NCI-H1048 (cell line): ENCODE measurements around the gene IL17D.
"Not testable (repeated sequence)": the region's sequence is repeated elsewhere in the genome, so short reads cannot be mapped to it uniquely, and the experiment has no call there.

Experiments used
- DNase-seq: peaks from one replicate; lab custom pipeline; 2025; lab: John Stamatoyannopoulos, UW

IL17D gene

DNA sequence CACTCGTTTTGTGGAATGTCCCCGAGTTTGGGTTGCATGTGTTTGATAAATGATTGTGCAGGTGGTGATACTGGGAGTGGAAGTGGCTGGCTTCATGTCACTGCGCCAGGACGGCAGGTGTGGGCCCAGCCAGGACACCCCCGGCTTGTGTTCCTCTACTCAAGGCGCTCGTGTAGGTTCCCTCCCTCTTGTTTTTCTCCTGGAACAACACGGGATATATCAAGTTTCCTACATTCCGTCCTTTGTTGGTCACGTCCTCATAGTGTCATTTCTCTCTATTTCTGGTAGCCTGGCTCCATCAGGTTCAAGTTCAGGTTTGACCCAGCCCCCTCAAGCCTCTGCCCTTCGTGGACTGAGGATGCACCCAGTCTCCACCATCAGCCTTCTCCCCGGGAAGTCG, 16.3 kb downstream of the IL17D start:
- DNase-seq = no peak

DNA sequence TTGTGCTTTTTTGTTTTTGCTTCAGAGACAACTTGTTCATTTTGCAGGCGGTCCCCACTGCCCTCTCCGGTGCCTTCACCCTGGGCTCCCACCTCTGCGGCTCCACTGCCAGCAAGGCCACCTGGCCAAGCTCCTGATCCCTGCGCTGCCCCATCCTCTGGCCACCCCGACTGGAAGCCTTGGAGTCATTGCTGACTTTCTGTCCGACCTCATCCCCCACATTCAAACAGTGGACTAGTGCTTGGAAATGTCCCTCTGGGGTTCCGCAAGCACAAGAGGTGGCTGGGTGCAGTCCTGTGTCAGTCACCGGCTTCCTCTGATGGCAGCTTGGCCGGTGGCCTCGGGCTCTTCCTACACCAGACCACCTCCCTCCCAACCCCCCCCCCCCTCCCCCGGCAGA, 17.0 kb downstream of the IL17D start:
- DNase-seq = no peak

DNA sequence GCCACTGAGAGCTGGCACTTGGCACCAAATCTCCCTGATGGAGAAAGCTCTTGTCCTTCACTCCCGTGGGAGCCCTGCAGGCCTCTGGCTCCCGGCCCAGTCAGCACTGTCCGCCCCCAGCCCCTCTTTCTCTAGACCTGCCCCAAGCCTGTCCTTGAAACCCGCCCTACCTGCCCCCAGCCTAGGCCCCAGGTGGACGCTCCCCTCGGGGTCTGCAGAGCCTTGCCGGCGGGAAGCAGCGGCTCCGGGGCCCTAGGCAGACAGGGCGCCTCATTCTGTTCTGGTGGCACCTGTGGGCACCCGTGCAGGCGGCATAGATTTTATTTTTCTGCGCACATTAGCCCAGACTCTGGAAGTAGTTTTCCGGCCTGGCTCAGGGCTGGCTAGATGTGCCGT, 17.6 kb downstream of the IL17D start:
- DNase-seq = no peak

DNA sequence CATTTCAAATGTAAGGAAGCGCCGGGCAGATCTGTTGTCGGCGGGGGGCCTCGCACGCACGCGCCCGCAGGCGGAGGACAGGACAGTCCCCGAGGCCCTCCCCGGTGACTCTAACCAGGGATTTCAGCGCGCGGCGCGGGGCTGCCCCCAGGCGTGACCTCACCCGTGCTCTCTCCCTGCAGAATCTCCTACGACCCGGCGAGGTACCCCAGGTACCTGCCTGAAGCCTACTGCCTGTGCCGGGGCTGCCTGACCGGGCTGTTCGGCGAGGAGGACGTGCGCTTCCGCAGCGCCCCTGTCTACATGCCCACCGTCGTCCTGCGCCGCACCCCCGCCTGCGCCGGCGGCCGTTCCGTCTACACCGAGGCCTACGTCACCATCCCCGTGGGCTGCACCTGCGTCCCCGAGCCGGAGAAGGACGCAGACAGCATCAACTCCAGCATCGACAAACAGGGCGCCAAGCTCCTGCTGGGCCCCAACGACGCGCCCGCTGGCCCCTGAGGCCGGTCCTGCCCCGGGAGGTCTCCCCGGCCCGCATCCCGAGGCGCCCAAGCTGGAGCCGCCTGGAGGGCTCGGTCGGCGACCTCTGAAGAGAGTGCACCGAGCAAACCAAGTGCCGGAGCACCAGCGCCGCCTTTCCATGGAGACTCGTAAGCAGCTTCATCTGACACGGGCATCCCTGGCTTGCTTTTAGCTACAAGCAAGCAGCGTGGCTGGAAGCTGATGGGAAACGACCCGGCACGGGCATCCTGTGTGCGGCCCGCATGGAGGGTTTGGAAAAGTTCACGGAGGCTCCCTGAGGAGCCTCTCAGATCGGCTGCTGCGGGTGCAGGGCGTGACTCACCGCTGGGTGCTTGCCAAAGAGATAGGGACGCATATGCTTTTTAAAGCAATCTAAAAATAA, 18.2 kb downstream of the IL17D start:
- no peak for DNase-seq

DNA sequence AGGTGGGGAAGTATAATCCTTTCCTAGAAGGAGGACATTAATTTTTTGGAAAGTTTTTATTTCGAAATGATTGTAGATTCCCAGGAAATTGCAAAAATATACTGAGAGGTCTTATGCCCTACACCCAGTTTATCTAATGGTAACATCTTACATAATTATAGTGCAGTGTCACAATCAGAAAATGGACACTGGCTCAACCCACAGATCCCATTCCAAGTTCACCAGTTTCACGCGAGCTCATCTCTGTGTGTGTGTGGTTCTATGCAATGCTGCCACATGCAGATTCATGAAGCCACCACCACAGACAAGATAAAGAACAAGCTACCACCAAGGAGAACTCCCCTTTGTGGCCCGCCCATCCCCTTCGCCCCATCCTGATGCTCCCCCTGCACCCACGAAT, 24.4 kb downstream of the IL17D start:
- no peak for DNase-seq

DNA sequence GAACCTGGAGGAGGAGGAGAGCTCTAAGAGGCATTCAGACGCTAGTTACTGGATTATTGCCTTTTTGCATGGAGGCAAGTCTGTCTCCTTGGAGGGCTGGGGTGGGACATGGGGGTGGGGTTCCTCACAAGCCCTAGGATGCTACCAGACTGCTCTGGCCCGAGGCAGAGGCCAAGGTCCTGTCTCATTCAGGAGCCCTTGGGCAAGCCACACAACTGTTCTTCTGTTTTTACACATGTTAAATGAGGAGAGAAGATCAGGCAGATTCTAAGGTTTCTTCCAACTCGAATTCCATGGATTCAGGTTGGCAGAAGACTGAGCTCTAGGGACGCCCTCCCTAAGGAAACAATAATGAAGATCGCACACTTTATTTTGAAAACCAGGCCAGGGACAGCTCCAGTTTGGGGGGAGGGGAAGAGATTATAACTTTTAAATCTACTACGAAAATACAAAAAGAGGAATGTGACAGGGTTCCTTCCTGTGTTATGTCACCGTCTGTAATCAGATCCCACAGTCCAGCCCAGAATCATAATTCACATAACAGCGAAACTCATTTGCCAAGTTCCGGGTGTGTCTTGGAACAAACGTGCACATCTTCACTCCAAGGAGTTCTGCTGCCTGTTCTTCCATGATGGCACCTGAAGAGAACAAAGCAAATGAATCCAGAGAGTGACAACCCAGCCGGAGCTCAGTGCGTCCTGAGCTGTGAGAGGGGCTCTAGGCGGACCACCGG, 25.2 kb downstream of the IL17D start:
- DNase-seq = no peak

DNA sequence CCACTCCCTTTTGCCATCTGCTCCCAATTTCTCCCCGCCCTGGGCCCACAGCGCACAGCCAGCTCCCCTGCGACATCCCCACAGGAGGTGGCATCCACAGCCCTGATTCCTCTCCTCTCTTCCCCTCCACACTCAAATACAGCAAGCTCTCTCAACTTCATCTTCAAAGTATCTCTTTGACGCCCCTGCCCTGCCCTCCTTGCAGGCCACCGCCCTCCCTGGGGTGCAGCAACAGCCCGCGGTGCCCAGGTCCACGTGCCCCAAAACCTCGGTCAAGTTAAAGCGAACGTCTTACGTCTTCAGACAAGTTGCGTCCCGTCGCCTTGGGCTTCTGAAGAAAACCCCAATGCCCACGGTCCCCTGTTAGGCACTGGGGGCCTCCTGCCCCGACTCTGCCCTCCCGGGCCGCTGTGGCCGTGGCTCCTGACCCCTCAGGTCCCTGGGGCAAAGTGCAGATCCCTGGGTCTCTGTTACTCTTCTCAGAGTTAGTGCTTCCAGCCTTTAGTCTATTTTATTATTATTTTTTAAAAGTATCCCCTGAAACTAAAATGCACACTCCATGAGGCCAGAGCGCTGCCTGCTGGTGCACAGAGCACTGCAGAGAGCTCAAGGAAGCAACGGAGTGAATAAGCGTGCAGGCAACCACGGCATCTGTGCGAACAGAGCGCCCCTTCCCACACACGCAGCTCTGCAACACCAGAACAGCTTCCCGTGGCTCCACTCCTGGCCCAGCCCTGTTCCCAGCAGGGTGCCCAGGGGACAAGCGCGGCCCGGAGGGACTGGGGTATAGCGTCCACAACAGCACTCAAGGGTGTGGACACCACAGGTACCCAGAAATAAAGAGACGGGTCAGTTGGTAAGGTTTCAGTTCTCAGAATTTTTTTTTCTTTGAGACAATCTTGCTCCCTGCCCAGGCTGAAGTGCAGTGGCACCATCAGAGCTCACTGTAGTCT, 26.4 kb downstream of the IL17D start:
- no peak for DNase-seq

DNA sequence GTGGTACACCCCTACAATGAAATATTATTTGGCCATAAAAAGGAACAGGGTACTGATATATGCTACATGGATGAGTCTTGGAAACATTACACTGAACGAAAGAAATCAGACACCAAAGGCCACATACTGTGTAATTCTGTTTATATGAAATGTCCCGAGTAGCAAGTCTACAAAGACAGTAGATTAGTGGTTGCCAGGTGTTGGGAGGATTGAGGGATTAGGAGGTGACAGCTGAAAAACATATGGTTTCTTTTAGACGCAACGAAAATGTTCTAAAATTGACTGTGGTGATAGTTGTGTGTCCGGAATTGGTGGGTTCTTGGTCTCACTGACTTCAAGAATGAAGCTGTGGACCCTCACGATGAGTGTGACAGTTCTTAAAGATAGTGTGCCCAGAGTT, 35.1 kb downstream of the IL17D start:
- no peak for DNase-seq

DNA sequence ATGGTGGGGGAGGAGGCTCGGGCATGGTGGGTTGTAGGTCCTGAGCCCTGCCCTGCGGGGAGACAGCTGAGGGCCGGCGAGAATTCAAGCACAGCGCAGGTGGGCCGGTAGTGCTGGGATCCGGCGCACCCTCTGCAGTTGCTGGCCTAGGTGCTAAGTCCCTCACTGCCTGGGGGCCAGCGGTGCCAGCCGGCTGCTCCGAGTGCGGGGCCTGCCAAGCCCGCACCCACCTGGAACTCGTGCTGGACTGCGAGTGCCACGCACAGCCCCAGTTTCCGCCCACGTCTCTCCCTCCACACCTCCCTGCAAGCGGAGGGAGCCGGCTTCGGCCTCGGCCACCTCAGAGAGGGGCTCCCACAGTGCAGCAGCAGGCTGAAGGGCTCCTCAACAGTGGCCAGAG, 36.5 kb downstream of the IL17D start:
- no peak for DNase-seq

DNA sequence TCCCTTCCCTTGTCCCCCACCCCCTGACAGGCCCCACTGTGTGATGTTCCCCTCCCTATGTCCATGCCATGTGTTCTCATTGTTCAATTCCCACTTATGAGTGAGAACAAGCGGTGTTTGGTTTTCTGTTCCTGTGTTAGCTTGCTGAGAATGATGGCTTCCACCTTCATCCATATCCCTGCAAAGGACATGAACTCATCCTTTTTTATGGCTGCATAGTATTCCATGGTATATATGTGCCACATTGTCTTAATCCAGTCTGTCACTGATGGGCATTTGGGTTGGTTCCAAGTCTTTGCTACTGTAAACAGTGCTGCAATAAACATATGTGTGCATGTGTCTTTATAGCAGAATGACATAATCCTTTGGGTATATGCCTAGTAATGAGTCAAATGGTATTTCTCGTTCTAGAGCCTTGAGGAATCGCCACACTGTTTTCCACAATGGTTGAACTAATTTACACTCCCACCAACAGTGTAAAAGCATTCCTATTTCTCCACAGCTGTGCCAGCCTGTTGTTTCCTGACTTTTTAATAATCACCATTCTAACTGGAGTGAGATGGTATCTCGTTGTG, 40.4 kb downstream of the IL17D start:
- DNase-seq = not testable (repeated sequence)

DNA sequence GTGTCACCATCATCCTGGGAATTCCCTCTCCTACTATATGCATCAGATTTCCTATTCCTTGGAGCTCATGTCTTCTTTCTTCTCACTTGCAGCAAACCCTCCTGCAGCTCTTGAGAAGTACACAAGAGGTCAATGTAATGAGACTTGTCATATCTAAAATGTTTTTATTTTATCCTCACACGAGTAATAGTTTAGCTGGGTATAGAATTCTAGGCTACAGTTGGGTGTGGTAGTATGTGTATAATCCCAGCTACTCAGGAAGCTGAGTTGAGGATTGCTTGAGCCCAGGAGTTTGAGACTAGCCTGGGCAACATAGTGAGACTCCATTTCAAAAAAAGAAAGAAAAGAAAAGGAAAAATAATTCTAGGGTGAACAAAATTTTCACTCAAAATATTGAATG, 45.9 kb downstream of the IL17D start:
- no peak for DNase-seq

DNA sequence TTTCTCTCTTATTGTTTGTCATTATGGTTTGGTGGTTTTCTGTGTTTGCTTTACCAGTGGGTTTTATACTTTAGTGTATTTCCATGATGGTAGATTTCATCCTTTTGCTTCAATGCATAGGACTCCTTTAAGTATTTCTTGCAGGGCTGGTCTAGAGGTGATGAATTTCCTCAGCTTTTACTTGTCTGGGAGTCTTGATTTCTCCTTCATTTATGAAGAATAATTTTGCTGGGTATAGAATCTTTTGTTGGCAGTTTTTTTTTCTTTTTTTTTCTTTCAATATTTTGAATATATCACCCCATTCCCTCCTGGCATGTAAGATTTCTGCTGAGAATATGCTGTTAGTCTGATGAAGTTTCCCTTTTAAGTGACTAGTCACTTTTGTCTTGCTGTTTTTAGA, 50.5 kb downstream of the IL17D start:
- no peak for DNase-seq

DNA sequence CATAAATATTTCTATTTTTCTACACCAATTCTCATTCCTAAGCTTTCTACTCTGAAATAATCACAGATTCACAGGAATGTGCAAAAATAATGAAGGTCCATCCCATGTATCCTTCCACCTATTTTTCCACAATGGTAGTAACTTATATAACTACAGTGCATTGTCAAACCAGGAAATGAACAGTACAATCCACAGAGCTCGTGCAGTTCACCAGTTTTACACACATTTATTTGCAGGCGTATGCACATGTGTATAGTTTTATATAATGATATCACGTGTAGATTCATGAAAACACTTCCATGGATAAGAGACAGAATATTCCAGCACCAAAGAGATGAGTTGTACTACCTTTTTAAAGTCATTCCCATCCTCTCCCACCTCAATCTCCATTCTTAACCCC, 57.4 kb downstream of the IL17D start:
- no peak for DNase-seq

DNA sequence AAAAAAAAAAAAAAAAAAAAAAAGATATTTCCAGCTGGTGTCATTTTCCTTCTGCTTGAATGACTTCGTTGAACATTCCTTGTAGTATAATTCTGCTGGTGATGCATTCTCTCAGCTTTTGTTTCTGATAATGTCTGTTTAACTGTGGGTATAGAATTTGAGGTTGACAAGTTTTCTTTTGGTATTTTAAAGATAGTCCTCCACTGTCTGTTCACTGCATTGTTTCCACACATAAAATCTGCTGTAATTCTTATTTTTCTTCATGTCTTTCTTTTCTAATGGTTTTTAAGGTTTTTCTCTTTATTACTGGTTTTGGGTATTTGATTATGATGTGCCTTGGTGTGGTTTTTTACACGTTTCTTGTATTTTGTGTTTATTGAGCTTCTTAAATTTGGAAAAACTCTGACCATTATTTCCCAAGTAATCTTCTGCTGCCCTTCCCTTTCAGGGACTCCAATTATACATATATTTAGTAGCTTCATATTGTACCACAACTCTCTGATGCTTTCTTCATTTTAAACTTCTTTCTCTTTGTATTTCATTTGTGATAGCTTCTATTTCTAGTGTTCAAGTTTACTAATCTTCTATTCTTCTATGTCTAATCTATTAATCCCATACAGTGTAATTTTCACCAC, 63.9 kb downstream of the IL17D start:
- DNase-seq = no peak

DNA sequence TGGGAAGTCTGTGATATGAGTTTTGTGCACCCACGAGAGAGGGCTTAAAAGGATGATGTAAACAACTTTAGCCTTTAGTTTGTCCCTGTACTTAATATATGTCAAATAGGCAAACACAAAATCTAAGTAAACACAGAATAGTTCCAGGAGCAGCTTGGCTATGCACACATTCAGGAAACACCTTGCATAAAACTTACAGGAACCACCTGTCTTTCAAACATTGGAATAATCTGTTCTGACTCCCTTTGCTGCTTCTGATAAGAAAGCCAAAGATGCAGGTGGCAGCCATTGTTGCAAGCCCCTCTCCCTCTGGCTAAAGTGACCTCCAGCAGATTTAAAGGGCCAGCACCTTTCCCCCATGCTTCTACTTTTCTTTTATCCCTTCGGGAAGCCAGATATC, 65.6 kb downstream of the IL17D start:
- DNase-seq = no peak

DNA sequence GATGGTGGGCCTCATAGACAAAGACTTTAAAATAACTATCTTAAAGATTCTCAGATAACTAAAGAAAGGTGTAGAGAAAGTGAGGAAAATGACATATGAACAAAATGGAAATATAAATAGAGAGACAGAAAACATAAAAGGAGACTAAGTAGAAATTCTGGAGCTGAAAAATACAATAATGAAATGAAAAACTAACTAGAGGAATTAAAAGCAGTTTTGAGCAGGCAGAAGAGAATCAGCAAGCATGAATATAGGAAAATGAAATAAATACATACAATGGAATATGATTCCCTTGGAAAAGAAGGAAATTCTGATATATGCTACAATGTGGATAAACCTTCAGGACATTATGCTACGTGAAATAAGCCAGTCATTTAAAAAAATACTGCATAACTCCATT, 66.3 kb downstream of the IL17D start:
- no peak for DNase-seq
